ENCODE data around the gene C20orf204.

Gene C20orf204

GRCh38 chr20:64022671-64023360 lies 13.2 kb upstream of the C20orf204 start:
- no peak for DNase-seq (ENCODE audit: insufficient read length, low spot score)
- FAIRE-seq = no peak
- TF ChIP-seq POLR2A (IDR thresholded peaks at IDR 0.05; ENCODE audit: low read depth, low read length) = no peak

GRCh38 chr20:64023361-64024140 lies 12.4 kb upstream of the C20orf204 start:
- DNase-seq (ENCODE audit: insufficient read length, low spot score) = no peak
- no peak for TF ChIP-seq POLR2A (IDR thresholded peaks at IDR 0.05; ENCODE audit: low read depth, low read length)
- no peak for FAIRE-seq

DNA sequence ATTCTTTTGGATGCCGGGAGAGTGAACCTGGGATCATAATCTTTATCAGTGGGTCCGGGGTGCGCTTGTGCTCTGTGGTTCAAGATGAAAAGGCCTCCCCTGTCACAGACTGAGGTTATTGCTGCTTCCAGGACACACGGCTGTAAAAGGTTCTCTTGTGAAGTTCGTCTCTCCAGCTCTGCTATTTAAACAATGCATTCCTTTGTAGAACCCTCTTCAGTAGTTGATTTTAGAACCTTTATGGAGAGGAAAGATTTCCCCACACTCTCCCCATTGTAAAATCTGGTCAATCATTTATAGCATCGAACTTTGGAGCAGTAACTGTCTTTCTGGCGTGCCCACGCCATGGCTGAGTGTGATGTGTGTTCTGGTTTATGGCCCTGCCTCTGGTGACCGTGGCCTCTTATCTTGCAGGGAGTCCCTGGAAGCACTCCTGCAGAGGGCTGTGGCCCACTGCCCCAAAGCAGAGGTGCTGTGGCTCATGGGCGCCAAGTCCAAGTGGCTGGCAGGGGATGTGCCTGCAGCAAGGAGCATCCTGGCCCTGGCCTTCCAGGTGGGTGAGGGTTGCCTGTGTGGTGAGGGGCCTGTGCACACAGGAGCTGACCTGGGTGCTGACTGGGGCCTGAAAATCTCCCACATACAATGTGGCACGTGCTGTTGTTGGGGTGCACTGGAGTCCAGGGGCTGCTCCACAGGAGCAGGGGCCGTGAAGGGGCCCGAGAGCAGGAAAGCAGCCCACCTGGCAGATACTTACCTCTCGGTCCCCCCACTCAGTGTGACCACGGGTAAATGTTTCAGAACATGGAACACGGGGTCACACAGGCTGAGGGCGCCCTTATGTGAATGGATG lies 11.6 kb upstream of the C20orf204 start:
- no peak for TF ChIP-seq POLR2A (IDR thresholded peaks at IDR 0.05; ENCODE audit: low read depth, low read length)
- no peak for DNase-seq (ENCODE audit: insufficient read length, low spot score)
- no peak for FAIRE-seq

GRCh38 chr20:64025101-64025825 lies 10.7 kb upstream of the C20orf204 start:
- no peak for TF ChIP-seq POLR2A (IDR thresholded peaks at IDR 0.05; ENCODE audit: low read depth, low read length)
- FAIRE-seq = no peak

DNA sequence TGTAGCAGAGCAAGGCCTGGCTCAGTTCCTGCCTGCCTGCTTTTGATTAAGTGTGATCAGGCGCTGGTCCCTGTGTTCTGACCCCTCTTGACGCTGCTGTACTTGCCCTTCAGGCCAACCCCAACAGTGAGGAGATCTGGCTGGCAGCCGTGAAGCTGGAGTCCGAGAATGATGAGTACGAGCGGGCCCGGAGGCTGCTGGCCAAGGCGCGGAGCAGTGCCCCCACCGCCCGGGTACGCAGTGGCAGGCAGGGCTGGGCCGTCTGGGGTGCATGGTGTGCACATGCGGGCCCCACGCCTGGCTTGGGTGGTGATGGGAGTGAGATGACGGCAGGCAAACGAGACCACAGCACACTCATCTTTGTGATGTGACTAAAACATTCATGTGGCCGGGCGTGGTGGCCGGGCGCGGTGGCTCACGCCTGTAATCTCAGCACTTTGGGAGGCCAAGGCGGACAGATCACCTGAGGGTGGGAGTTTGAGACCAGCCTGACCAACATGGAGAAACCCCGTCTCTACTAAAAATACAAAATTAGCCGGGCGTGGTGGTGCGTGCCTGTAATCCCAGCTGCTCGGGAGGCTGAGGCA lies 10.1 kb upstream of the C20orf204 start:
- no peak for DNase-seq (ENCODE audit: insufficient read length, low spot score)
- no peak for TF ChIP-seq POLR2A (IDR thresholded peaks at IDR 0.05; ENCODE audit: low read depth, low read length)
- no peak for FAIRE-seq

More at GRCh38 chr20:64025101-64025825, 10.7 kb upstream of the C20orf204 start:
- DNase-seq (ENCODE audit: insufficient read length, low spot score) = no peak

DNA sequence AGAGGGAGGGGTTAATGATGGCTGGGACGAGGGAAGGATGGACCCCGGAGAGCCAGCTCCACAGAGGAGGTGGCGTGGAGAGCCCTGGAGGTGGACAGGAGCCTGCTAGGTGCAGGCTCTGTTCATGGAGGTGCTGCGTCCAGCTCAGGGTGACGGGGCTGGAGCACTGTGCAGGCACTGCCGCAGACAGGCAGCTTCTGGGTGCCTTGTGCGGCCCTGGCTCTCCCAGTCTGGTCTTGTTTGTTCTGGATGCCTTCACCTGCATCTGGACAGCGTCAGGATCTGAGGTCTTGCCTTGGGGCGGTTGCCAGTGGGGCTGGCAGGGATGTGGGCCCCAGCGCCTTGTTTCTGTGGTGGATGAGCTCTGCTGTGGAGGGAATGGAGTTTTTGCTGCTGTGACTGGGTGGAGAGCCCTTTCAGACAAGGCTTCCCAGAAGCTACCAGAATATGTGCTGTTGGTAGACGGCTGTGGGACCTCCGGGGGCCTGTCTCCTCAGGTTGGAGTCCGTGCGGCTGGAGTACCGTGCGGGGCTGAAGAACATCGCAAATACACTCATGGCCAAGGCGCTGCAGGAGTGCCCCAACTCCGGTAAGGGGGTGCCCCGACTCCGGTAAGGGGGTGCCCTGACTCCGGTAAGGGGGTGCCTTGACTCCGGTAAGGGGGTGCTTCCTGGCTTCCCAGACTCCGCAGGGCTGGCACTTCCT lies 7.8 kb upstream of the C20orf204 start:
- FAIRE-seq = no peak
- DNase-seq (ENCODE audit: insufficient read length, low spot score) = no peak

GRCh38 chr20:64029293-64030117 lies 6.5 kb upstream of the C20orf204 start:
- TF ChIP-seq POLR2A (IDR thresholded peaks at IDR 0.05; ENCODE audit: low read depth, low read length) = no peak
- DNase-seq (ENCODE audit: insufficient read length, low spot score) (no peak), FAIRE-seq (no peak)

More for the DNA sequence above, 7.8 kb upstream of the C20orf204 start:
- no peak for TF ChIP-seq POLR2A (IDR thresholded peaks at IDR 0.05; ENCODE audit: low read depth, low read length)

- DNase-seq (ENCODE audit: insufficient read length, low spot score) = no peak
- no peak for FAIRE-seq
- TF ChIP-seq POLR2A (IDR thresholded peaks at IDR 0.05; ENCODE audit: low read depth, low read length) = no peak
Measured at GRCh38 chr20:64030371-64031134, 5.4 kb upstream of the C20orf204 start.

DNA sequence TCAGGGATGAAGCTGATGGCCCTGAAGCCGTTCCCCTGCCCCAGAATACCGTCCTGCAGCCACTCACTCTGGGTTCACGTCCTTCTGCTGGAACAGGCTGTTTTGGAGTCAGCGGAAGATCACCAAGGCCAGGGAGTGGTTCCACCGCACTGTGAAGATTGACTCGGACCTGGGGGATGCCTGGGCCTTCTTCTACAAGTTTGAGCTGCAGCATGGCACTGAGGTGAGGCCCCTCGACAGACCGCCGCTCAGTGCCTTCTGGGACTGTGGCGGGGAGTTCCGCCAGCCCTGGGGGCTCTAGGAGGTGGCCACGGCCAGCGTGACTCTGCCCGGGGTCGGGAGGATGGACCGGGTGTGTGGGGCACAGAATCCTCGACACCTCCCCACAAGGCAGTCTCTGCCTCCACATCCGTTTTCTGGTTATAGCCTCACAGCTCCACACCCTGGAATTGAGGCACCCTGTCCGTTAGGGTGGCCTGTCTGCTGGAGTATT lies 4.1 kb upstream of the C20orf204 start:
- FAIRE-seq = no peak
- no peak for TF ChIP-seq POLR2A (IDR thresholded peaks at IDR 0.05; ENCODE audit: low read depth, low read length)
- DNase-seq (ENCODE audit: insufficient read length, low spot score) = no peak

- DNase-seq (ENCODE audit: insufficient read length, low spot score) (no peak), FAIRE-seq (no peak)
- no peak for TF ChIP-seq POLR2A (IDR thresholded peaks at IDR 0.05; ENCODE audit: low read depth, low read length)
Measured at GRCh38 chr20:64032706-64033624, 3.0 kb upstream of the C20orf204 start.
